ENCODE data around the gene POMT2.

The POMT2 gene

DNA sequence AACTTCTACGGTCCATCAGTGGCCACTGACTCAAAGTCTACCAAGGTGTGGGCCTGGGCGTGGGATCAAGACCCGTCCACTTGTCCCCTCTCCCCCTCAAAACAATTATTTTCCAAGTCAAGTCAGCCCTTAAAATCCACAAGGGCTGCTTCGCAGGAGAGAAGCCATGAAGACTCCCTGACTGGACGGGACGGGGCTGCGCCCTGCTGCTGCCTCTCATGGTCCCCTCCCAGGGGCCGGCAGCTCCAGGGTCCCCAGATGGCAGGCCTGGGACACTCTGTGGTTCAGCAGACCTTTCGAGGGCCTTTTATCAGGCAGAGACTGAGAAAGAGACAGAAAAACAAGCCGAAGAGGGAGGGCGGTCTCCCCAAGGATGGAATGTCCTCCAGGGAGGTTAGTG is 60.5 kb downstream of the POMT2 start:
- no peak for DNase-seq
- no peaks in the 10 kb centered on the region for H3K9me3 ChIP-seq
- H3K36me3 ChIP-seq = no peaks in the 10 kb centered on the region
- H3K4me1 ChIP-seq = no peaks in the 10 kb centered on the region
- no peak overlapping the region for H3K27ac ChIP-seq
- intact Hi-C loops (cut with DNase I; ENCODE audit: low total_unique reads) = no loop called here
- TF ChIP-seq, protein P1, sequence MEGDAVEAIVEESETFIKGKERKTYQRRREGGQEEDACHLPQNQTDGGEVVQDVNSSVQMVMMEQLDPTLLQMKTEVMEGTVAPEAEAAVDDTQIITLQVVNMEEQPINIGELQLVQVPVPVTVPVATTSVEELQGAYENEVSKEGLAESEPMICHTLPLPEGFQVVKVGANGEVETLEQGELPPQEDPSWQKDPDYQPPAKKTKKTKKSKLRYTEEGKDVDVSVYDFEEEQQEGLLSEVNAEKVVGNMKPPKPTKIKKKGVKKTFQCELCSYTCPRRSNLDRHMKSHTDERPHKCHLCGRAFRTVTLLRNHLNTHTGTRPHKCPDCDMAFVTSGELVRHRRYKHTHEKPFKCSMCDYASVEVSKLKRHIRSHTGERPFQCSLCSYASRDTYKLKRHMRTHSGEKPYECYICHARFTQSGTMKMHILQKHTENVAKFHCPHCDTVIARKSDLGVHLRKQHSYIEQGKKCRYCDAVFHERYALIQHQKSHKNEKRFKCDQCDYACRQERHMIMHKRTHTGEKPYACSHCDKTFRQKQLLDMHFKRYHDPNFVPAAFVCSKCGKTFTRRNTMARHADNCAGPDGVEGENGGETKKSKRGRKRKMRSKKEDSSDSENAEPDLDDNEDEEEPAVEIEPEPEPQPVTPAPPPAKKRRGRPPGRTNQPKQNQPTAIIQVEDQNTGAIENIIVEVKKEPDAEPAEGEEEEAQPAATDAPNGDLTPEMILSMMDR (IDR thresholded peaks at IDR 0.05) = no peak
- no peak overlapping the region for H3K4me3 ChIP-seq
- peaks cover 0 to 52% of the 10 kb centered on the region in 2 donors for H3K27me3 ChIP-seq

DNA sequence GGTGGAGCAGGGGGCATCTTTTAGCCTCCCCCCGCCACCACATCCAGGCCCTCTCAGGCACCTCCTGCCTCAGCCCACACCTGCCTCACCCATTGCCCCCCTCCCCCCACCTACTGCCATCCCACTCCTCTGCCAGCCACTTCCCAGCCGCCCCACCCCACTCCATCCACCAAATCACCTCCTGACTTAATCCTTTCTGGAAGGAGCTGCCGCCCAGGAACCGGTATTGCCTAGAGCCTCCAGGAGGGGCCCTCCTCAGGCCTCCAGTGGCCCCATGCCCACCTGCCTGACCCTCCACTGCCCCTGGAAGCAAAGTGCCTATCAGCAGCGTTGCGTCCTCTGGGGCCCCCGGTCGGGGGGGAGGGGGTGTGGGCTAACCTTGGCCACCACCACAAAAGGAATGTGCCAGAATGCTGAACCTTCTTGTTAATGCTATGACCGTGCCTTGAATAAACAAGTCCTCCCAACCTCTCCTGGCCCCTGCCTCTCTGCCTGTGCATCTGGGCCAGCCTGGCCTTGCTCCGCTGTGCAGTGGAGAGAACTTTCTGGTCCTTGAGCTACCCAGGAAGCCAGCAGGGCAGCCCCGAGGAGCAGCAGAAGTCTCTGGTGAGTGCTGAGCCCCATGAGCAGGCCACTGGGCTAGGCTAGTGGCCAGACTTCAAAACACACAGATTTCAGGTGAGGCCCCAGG is 61.5 kb downstream of the POMT2 start:
- H3K27me3 ChIP-seq = peaks cover 0 to 52% of the 10 kb centered on the region in 2 donors
- H3K27ac ChIP-seq = no peak overlapping the region
- no peak for DNase-seq
- H3K4me3 ChIP-seq = no peak overlapping the region
- intact Hi-C loops (cut with DNase I; ENCODE audit: low total_unique reads) = no loop called here
- no peaks in the 10 kb centered on the region for H3K9me3 ChIP-seq
- H3K4me1 ChIP-seq = no peaks in the 10 kb centered on the region
- H3K36me3 ChIP-seq = no peaks in the 10 kb centered on the region
- TF ChIP-seq, protein P1 (IDR thresholded peaks at IDR 0.05) = no peak

DNA sequence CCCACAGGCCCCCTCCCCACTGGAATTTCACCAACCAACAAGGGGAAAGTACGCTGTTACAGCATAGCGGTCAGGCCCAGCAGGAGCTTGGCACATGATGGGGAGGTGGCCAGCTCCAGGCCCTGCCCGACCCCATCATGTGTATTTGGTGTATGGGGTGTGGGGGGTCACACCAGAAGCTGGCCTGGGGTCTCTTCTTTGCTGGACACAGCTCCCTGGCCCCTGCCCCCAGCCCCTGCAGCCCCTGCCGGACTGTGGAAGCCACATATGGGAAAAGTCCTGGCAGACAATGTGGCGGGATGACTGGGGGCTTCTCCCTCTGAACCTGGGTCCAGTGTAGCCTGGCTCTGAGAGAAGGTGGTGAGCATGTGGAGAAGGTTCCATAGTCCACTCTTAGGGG is 62.1 kb downstream of the POMT2 start:
- H3K27ac ChIP-seq = no peak overlapping the region
- H3K4me3 ChIP-seq = no peak overlapping the region
- peaks cover 0 to 52% of the 10 kb centered on the region in 2 donors for H3K27me3 ChIP-seq
- no peak for DNase-seq
- intact Hi-C loops (cut with DNase I; ENCODE audit: low total_unique reads) = no loop called here
- no peaks in the 10 kb centered on the region for H3K36me3 ChIP-seq
- TF ChIP-seq, protein P1 (IDR thresholded peaks at IDR 0.05) = no peak
- H3K4me1 ChIP-seq = no peaks in the 10 kb centered on the region
- no peaks in the 10 kb centered on the region for H3K9me3 ChIP-seq

DNA sequence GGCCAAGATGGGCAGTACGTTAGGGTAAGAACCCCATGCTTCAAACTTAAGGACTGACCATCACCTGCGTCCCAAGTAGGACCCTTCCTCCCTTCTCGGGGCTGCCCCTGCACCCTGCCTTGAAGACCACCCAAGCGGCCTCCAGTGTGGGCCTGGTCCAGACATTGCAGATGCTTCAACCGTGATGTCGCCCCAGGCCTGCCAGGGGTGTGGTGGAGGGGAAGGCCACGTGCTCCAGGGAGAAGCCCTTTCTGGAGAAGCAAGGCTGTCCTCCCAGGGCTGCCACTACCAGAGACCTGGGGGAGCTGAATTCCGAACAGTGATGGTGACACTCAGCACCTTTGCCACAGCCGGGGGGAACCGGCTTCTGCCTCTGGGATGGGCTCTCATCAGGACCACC is 63.0 kb downstream of the POMT2 start:
- Histone ChIP-seq H3K36me3 (no peaks in the 10 kb centered on the region), H3K4me3 (no peak overlapping the region), H3K9me3 (no peaks in the 10 kb centered on the region), H3K4me1 (no peaks in the 10 kb centered on the region), H3K27ac (no peak overlapping the region), H3K27me3 (peaks cover 0 to 52% of the 10 kb centered on the region in 2 donors)
- DNase-seq = no peak
- TF ChIP-seq, protein P1 (IDR thresholded peaks at IDR 0.05) = no peak
- intact Hi-C loops (cut with DNase I; ENCODE audit: low total_unique reads) = no loop called here

DNA sequence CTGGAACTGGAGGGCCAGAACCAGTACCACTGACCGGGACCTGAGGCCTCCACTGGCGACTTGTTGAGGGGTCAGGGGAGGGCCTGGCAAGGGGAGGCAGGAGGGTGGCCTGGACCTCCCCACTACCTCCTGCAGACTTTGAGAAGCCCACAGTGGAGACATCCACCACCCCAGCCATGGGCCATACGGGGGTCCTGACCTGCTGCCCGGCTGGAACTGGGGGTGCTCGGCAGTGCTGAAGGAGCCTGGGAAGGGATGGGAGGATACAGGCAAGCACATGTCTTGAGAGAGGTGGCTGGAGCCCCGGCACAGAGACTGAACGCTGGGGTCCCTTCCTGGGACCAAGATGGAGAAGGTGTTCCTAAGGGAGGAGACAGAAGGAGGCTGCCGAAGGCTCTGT is 64.0 kb downstream of the POMT2 start:
- H3K4me3 ChIP-seq = no peak overlapping the region
- no peaks in the 10 kb centered on the region for H3K9me3 ChIP-seq
- peaks cover 0 to 52% of the 10 kb centered on the region in 2 donors for H3K27me3 ChIP-seq
- H3K4me1 ChIP-seq = no peaks in the 10 kb centered on the region
- H3K27ac ChIP-seq = no peak overlapping the region
- no peak for DNase-seq
- TF ChIP-seq, protein P1 (IDR thresholded peaks at IDR 0.05) = no peak
- intact Hi-C loops (cut with DNase I; ENCODE audit: low total_unique reads) = no loop called here
- H3K36me3 ChIP-seq = no peaks in the 10 kb centered on the region
